ENCODE measurements around the gene UBN1. TPM values are rescaled to one million over a fixed set of nuclear protein-coding genes. Genes with fewer than 3 reads are reported as not detected.

Gene UBN1
- total and polyA plus RNA-seq, 10 of the 15 experiments (the other 5 are each of a cell fraction or from before 2014, with no cell fraction given) = 2.1 to 32.5 (median 13.9) TPM

- H4K20me1 ChIP-seq (ENCODE audit: control insufficient read depth, insufficient read depth) = no peaks in the 10 kb centered on the region
- no peaks in the 10 kb centered on the region for H3K27me3 ChIP-seq (replicated peaks in 1 of 2; ENCODE audit: control insufficient read depth in 2 of 2, insufficient read depth in 2 of 2, low read length in 1 of 2)
- H3K79me2 ChIP-seq (ENCODE audit: control insufficient read depth, insufficient read depth, low read length) = no peaks in the 10 kb centered on the region
- in situ Hi-C loops (cut with MboI) (no loop called here), intact Hi-C loops (cut with micrococcal nuclease; ENCODE audit: unreplicated experiment) (no loop called here)
- peaks cover 10% of the 10 kb centered on the region for H3K4me1 ChIP-seq (ENCODE audit: control insufficient read depth, insufficient read depth, low read length)
- ChIA-PET SMC1A (ENCODE audit: uncharacterized antibody, unreplicated experiment) (no interaction called here), RAD21 (ENCODE audit: unreplicated experiment) (interaction anchor here (0.8 kb wide), 1 partner anchor 98 kb away, joined by 4 read pairs; the partner anchor contains the start of genes ANKS3 and DNAAF8), POLR2A (no interaction called here), CTCF (no interaction called here)
- H3K4me2 ChIP-seq (ENCODE audit: control insufficient read depth, insufficient read depth) = no peak overlapping the region
- FAIRE-seq = no peak
- DNase-seq (ENCODE audit: low read depth, low spot score) = no peak
- no peaks in the 10 kb centered on the region for H3K9me3 ChIP-seq (replicated peaks; ENCODE audit: control insufficient read depth, insufficient read depth, low read length)
- 90% methylated on average over 6 of the region's 6 CpGs for WGBS (ENCODE audit: insufficient coverage, insufficient replicate concordance, low lambda C conversion rate, missing lambda C conversion rate)
- H3K4me3 ChIP-seq = no peak overlapping the region
- no peak for ATAC-seq
- H2AFZ ChIP-seq (ENCODE audit: control insufficient read depth, low read depth, low read length) = no peak overlapping the region
- H3K36me3 ChIP-seq (ENCODE audit: control insufficient read depth in 2 of 2, insufficient read depth in 2 of 2, low read length in 1 of 2) = peaks cover 22 to 40% of the 10 kb centered on the region in 2 experiments
- no TSS peak for BruUV-seq (replicated peaks)
- no peak overlapping the region for H3K27ac ChIP-seq (ENCODE audit: control insufficient read depth, insufficient read depth)
- no peak overlapping the region for H3K9ac ChIP-seq (ENCODE audit: control insufficient read depth, insufficient read depth, low read length)
- TF ChIP-seq NKRF (conservative IDR thresholded peaks at IDR 0.05) (no peak), ATF2 (IDR thresholded peaks at IDR 0.05; ENCODE audit: low read length) (no peak), SIN3A (IDR thresholded peaks at IDR 0.05; ENCODE audit: low read depth, low read length) (no peak), ZNF622 (IDR thresholded peaks at IDR 0.05) (no peak), BCL3 (IDR thresholded peaks at IDR 0.05; ENCODE audit: borderline replicate concordance, insufficient read depth, low read depth, low read length, poor library complexity, severe bottlenecking) (no peak), GATAD2B (conservative IDR thresholded peaks at IDR 0.05; ENCODE audit: low read depth) (no peak), POU2F2 (IDR thresholded peaks at IDR 0.05; ENCODE audit: borderline replicate concordance, low read depth, low read length) (no peak), CBFB (IDR thresholded peaks at IDR 0.05; ENCODE audit: low read depth) (no peak), NFIC (IDR thresholded peaks at IDR 0.05; ENCODE audit: low read depth, low read length) (no peak), EZH2 (IDR thresholded peaks at IDR 0.05; ENCODE audit: borderline replicate concordance, control insufficient read depth, low read depth, low read length) (no peak), ZSCAN29 (IDR thresholded peaks at IDR 0.05) (no peak), POLR2A (IDR thresholded peaks at IDR 0.05; ENCODE audit: low read depth, low read length) (no peak), ZBTB11 (CRISPR knock-in tag; IDR thresholded peaks at IDR 0.05) (no peak), RCOR1 (conservative IDR thresholded peaks at IDR 0.05; ENCODE audit: low read depth, low read length) (no peak), USF2 (IDR thresholded peaks at IDR 0.05; ENCODE audit: borderline replicate concordance, low read depth, low read length) (no peak), WRNIP1 (IDR thresholded peaks at IDR 0.05; ENCODE audit: borderline replicate concordance, low read depth, low read length) (no peak)
Observed at GRCh38 chr16:4832698-4833343, 14.5 kb upstream of the UBN1 start.
